ENCODE measurements around the gene TRIM54.

TRIM54 gene

GRCh38 chr2:27281855-27282559 is at the start of gene TRIM54:
TRIM54 (plus strand) TSS chr2:27282429; CDS start chr2:27282732, 303 bp downstream.
- DNase-seq = no peak

GRCh38 chr2:27233341-27233740 is 48.9 kb upstream of the TRIM54 start:
- DNase-seq = no peak

- no peak for DNase-seq
Measured at GRCh38 chr2:27236136-27236535, 46.1 kb upstream of the TRIM54 start.

- DNase-seq = no peak
Measured at GRCh38 chr2:27236626-27237025, 45.6 kb upstream of the TRIM54 start.

- DNase-seq = no peak
Measured at GRCh38 chr2:27237341-27237945, 44.8 kb upstream of the TRIM54 start.

GRCh38 chr2:27238976-27239375 is 43.3 kb upstream of the TRIM54 start:
- DNase-seq = no peak

GRCh38 chr2:27240406-27240805 is 41.8 kb upstream of the TRIM54 start:
- DNase-seq = no peak

GRCh38 chr2:27241761-27242613 is 40.2 kb upstream of the TRIM54 start:
- DNase-seq = no peak

- DNase-seq = no peak
Measured at GRCh38 chr2:27242614-27242951, 39.6 kb upstream of the TRIM54 start.

GRCh38 chr2:27243391-27244130 is 38.7 kb upstream of the TRIM54 start:
- no peak for DNase-seq

GRCh38 chr2:27245116-27245515 is 37.1 kb upstream of the TRIM54 start:
- DNase-seq = no peak

GRCh38 chr2:27245626-27246025 is 36.6 kb upstream of the TRIM54 start:
- DNase-seq = no peak

GRCh38 chr2:27247893-27248292 is 34.3 kb upstream of the TRIM54 start:
- no peak for DNase-seq

GRCh38 chr2:27249159-27249890 is 32.9 kb upstream of the TRIM54 start:
- no peak for DNase-seq

- DNase-seq = peak; percentile 41
Measured at GRCh38 chr2:27249891-27250651, 32.2 kb upstream of the TRIM54 start.

GRCh38 chr2:27250652-27251379 is 31.4 kb upstream of the TRIM54 start:
- no peak for DNase-seq

GRCh38 chr2:27251766-27252165 is 30.5 kb upstream of the TRIM54 start:
- DNase-seq = no peak

GRCh38 chr2:27255187-27255586 is 27.0 kb upstream of the TRIM54 start:
- DNase-seq = no peak

GRCh38 chr2:27255660-27256059 is 26.6 kb upstream of the TRIM54 start:
- no peak for DNase-seq

GRCh38 chr2:27256855-27257454 is 25.3 kb upstream of the TRIM54 start:
- no peak for DNase-seq

GRCh38 chr2:27258051-27258450 is 24.2 kb upstream of the TRIM54 start:
- no peak for DNase-seq

Data from activated CD4-positive, alpha-beta T cell treated with anti-CD3 and anti-CD28 coated beads, Interleukin-2, amount 50 U/mL, for 1 hour (primary cell).